Measurements from ENCODE around the gene AGMAT. TPM values are rescaled to one million over a fixed set of nuclear protein-coding genes. Genes with fewer than 3 reads are reported as not detected.

The AGMAT gene
- total and polyA plus RNA-seq, 2 of the 13 experiments (the other 11 are each of a cell fraction or from before 2014, with no cell fraction given), result 59.1 to 174 TPM

DNA sequence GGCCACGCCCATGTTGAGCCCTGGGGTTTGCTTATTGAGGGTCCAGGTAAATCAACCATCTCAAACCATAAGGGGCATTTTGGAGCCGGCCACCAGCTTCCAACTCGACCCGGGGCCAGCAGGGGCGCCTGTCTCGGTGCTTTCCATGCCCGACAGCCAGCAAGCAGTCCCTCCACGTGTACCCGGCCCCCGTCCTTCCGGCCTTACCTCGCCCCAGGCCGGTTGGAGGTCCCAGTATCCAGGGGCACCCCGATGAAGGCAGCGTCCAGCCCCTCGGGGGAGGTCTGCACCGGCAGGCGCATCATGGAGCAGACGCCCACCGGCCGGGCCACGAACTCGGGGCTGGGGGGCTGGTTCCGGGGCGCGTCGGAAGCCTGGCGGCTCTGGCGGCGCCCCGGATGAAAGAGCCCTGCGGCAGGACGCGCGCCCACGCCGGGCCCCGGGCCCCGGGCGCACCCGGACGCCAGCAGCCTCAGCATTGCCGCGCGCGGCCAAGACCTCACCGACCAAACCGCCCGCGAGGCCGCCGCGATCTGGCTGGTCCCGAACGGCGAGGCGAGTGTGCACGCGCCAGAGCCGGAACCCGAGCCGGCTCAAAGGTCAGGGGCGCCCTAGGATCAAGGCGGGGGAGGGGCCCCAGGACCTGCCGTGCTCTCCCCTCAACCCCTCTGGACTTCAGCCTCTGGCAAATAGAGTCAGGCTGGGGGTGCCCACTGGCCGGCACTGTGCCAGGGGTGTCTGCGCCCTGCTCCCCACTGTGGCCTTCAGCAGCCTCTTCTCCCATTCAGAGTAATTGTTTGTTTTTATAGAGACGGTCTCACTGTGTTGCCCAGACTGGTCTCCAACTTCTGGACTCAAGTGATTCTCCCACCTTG lies at the start of gene AGMAT (continued):
- 0 out of 2 replicates have a peak, but pooled peaks have one; percentile 8 for TF ChIP-seq NRL (CRISPR knock-in tag; IDR thresholded peaks at IDR 0.05; ENCODE audit: borderline replicate concordance)
- TF ChIP-seq RFX1 (IDR thresholded peaks at IDR 0.05), result no peak
- TF ChIP-seq, protein P1, sequence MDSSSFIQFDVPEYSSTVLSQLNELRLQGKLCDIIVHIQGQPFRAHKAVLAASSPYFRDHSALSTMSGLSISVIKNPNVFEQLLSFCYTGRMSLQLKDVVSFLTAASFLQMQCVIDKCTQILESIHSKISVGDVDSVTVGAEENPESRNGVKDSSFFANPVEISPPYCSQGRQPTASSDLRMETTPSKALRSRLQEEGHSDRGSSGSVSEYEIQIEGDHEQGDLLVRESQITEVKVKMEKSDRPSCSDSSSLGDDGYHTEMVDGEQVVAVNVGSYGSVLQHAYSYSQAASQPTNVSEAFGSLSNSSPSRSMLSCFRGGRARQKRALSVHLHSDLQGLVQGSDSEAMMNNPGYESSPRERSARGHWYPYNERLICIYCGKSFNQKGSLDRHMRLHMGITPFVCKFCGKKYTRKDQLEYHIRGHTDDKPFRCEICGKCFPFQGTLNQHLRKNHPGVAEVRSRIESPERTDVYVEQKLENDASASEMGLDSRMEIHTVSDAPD (CRISPR knock-in tag; IDR thresholded peaks at IDR 0.05), result peak; percentile 89
- TF ChIP-seq TCF12 (IDR thresholded peaks at IDR 0.05), result no peak
- peak; percentile 87; the same call in 1 of the 2 replicates for TF ChIP-seq TCF12 (CRISPR knock-in tag; IDR thresholded peaks at IDR 0.05)
- TF ChIP-seq, protein P2, sequence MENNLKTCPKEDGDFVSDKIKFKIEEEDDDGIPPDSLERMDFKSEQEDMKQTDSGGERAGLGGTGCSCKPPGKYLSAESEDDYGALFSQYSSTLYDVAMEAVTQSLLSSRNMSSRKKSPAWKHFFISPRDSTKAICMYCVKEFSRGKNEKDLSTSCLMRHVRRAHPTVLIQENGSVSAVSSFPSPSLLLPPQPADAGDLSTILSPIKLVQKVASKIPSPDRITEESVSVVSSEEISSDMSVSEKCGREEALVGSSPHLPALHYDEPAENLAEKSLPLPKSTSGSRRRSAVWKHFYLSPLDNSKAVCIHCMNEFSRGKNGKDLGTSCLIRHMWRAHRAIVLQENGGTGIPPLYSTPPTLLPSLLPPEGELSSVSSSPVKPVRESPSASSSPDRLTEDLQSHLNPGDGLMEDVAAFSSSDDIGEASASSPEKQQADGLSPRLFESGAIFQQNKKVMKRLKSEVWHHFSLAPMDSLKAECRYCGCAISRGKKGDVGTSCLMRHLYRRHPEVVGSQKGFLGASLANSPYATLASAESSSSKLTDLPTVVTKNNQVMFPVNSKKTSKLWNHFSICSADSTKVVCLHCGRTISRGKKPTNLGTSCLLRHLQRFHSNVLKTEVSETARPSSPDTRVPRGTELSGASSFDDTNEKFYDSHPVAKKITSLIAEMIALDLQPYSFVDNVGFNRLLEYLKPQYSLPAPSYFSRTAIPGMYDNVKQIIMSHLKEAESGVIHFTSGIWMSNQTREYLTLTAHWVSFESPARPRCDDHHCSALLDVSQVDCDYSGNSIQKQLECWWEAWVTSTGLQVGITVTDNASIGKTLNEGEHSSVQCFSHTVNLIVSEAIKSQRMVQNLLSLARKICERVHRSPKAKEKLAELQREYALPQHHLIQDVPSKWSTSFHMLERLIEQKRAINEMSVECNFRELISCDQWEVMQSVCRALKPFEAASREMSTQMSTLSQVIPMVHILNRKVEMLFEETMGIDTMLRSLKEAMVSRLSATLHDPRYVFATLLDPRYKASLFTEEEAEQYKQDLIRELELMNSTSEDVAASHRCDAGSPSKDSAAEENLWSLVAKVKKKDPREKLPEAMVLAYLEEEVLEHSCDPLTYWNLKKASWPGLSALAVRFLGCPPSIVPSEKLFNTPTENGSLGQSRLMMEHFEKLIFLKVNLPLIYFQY (CRISPR knock-in tag; IDR thresholded peaks at IDR 0.05; ENCODE audit: borderline replicate concordance), result peak; percentile 70; the same call in 1 of the 2 replicates
- peak; percentile 38; the same call in 1 of the 2 replicates for TF ChIP-seq BORCS8-MEF2B (CRISPR knock-in tag; IDR thresholded peaks at IDR 0.05)
- TF ChIP-seq, protein P3, sequence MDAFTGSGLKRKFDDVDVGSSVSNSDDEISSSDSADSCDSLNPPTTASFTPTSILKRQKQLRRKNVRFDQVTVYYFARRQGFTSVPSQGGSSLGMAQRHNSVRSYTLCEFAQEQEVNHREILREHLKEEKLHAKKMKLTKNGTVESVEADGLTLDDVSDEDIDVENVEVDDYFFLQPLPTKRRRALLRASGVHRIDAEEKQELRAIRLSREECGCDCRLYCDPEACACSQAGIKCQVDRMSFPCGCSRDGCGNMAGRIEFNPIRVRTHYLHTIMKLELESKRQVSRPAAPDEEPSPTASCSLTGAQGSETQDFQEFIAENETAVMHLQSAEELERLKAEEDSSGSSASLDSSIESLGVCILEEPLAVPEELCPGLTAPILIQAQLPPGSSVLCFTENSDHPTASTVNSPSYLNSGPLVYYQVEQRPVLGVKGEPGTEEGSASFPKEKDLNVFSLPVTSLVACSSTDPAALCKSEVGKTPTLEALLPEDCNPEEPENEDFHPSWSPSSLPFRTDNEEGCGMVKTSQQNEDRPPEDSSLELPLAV (CRISPR knock-in tag; conservative IDR thresholded peaks at IDR 0.05; ENCODE audit: low read depth), result no peak
- TF ChIP-seq, protein P4, sequence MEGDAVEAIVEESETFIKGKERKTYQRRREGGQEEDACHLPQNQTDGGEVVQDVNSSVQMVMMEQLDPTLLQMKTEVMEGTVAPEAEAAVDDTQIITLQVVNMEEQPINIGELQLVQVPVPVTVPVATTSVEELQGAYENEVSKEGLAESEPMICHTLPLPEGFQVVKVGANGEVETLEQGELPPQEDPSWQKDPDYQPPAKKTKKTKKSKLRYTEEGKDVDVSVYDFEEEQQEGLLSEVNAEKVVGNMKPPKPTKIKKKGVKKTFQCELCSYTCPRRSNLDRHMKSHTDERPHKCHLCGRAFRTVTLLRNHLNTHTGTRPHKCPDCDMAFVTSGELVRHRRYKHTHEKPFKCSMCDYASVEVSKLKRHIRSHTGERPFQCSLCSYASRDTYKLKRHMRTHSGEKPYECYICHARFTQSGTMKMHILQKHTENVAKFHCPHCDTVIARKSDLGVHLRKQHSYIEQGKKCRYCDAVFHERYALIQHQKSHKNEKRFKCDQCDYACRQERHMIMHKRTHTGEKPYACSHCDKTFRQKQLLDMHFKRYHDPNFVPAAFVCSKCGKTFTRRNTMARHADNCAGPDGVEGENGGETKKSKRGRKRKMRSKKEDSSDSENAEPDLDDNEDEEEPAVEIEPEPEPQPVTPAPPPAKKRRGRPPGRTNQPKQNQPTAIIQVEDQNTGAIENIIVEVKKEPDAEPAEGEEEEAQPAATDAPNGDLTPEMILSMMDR (CRISPR knock-in tag; IDR thresholded peaks at IDR 0.05), result peak; percentile 63
- peak; percentile 59 for TF ChIP-seq CREM (IDR thresholded peaks at IDR 0.05)
- no peak for TF ChIP-seq CREM (CRISPR knock-in tag; IDR thresholded peaks at IDR 0.05)
- TF ChIP-seq NCOA1 (CRISPR knock-in tag; IDR thresholded peaks at IDR 0.05), result no peak
- peak; percentile 80 for TF ChIP-seq SRSF1 (optimal IDR thresholded peaks at IDR 0.05; ENCODE audit: low read depth, low read length)
- TF ChIP-seq ZNF569 (CRISPR knock-in tag; IDR thresholded peaks at IDR 0.05; ENCODE audit: borderline replicate concordance), result no peak
- no peak for TF ChIP-seq SMARCE1 (IDR thresholded peaks at IDR 0.05; ENCODE audit: borderline replicate concordance)
- peak; percentile 95 for TF ChIP-seq HDAC1 (CRISPR knock-in tag; IDR thresholded peaks at IDR 0.05)
- TF ChIP-seq, protein P5, sequence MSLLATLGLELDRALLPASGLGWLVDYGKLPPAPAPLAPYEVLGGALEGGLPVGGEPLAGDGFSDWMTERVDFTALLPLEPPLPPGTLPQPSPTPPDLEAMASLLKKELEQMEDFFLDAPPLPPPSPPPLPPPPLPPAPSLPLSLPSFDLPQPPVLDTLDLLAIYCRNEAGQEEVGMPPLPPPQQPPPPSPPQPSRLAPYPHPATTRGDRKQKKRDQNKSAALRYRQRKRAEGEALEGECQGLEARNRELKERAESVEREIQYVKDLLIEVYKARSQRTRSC (CRISPR knock-in tag; IDR thresholded peaks at IDR 0.05; ENCODE audit: low read depth), result no peak
- peak; percentile 97 for TF ChIP-seq ZNF34 (CRISPR knock-in tag; IDR thresholded peaks at IDR 0.05; ENCODE audit: borderline replicate concordance)
- TF ChIP-seq ELF4 (CRISPR knock-in tag; IDR thresholded peaks at IDR 0.05; ENCODE audit: borderline replicate concordance), result no peak
- TF ChIP-seq NAIF1 (CRISPR knock-in tag; IDR thresholded peaks at IDR 0.05; ENCODE audit: borderline replicate concordance), result peak; percentile 80; the same call in 1 of the 2 replicates
